ENCODE results near the gene PLEKHG4B. TPM values are rescaled to one million over a fixed set of nuclear protein-coding genes. Genes with fewer than 3 reads are reported as not detected.

The PLEKHG4B gene
- total and polyA plus RNA-seq, 2 of the 4 experiments (the other 2 are of a cell fraction), result 1.1 TPM

- H2BK20ac ChIP-seq (ENCODE audit: low read depth, low read length), result no peak overlapping the region
- DNase-seq, result no peak
- H2BK5ac ChIP-seq (ENCODE audit: low read depth, low read length, poor library complexity, severe bottlenecking), result no peak overlapping the region
- POLR2A ChIA-PET (ENCODE audit: unreplicated experiment), result no interaction called here
- H3K4me2 ChIP-seq (ENCODE audit: low read depth, low read length), result no peak overlapping the region
- 74% methylated on average over 5 of the region's 12 CpGs; no CpG with 5 or more reads in 1 of the 2 experiments for WGBS, 2 experiments (ENCODE audit: extremely low coverage in 2 of 2, insufficient read length in 1 of 2)
- no peak overlapping the region for H3K23ac ChIP-seq (ENCODE audit: low read depth, low read length)
- H4K5ac ChIP-seq (ENCODE audit: low read depth, low read length), result no peak overlapping the region
- H3K14ac ChIP-seq (replicated peaks; ENCODE audit: low read depth, low read length), result no peak overlapping the region
- no peak overlapping the region for H2BK15ac ChIP-seq (ENCODE audit: low read depth, low read length)
- no peak overlapping the region for H2AK5ac ChIP-seq (ENCODE audit: low read depth, low read length)
- no peak overlapping the region for H3K56ac ChIP-seq (ENCODE audit: extremely low read depth, insufficient read depth, low read length)
- no peak overlapping the region for H2AFZ ChIP-seq (replicated peaks; ENCODE audit: low read length, poor library complexity)
- in situ Hi-C loops (cut with MboI; ENCODE audit: low sequenced_read_pairs), result no loop called here
- H3K4ac ChIP-seq (ENCODE audit: low read depth, low read length), result no peak overlapping the region
- no peak overlapping the region for H2BK120ac ChIP-seq (ENCODE audit: low read depth, low read length)
- no peak overlapping the region for H4K91ac ChIP-seq (ENCODE audit: insufficient read depth, low read depth, low read length)
- CTCF ChIA-PET, result no interaction called here
- dilution Hi-C loops (cut with HindIII; ENCODE audit: low sequenced_read_pairs, unreplicated experiment), result no loop called here
- ATAC-seq (ENCODE audit: low read depth), result no peak
- intact Hi-C loops (cut with micrococcal nuclease), result no loop called here
- H4K20me1 ChIP-seq (ENCODE audit: insufficient read depth, low read length), result no peaks in the 10 kb centered on the region
- BruUV-seq (replicated peaks), result no TSS peak
- H3K36me3 ChIP-seq (ENCODE audit: control insufficient read depth, insufficient read depth, low read length), result no peaks in the 10 kb centered on the region
- no peaks in the 10 kb centered on the region for H3K9me3 ChIP-seq (ENCODE audit: control insufficient read depth, insufficient read depth, low read length)
- no peak overlapping the region for H3K4me3 ChIP-seq (ENCODE audit: insufficient read depth, low read depth, low read length)
- H3K27me3 ChIP-seq (ENCODE audit: control insufficient read depth, insufficient read depth, low read length), result peaks cover 51% of the 10 kb centered on the region
- H3K4me1 ChIP-seq (ENCODE audit: control insufficient read depth, insufficient read depth, low read length), result no peaks in the 10 kb centered on the region
- H4K8ac ChIP-seq (ENCODE audit: low read depth in 2 of 2, low read length in 2 of 2), result no peak overlapping the region
- H3K79me1 ChIP-seq (ENCODE audit: low read depth in 1 of 2, low read length in 2 of 2), result no peaks in the 10 kb centered on the region
- H3K18ac ChIP-seq (ENCODE audit: low read depth, low read length), result no peak overlapping the region
- no peak for TF ChIP-seq FOS (IDR thresholded peaks at IDR 0.05; ENCODE audit: low read depth, low read length)
- TF ChIP-seq MAFK (IDR thresholded peaks at IDR 0.05; ENCODE audit: low read depth, low read length), result no peak
- TF ChIP-seq MAZ (IDR thresholded peaks at IDR 0.05; ENCODE audit: borderline replicate concordance, low read depth, low read length), result no peak
- no peak for TF ChIP-seq RAD21 (IDR thresholded peaks at IDR 0.05; ENCODE audit: low read length)
- no peak for TF ChIP-seq SMC3 (IDR thresholded peaks at IDR 0.05; ENCODE audit: low read depth, low read length)
- TF ChIP-seq BHLHE40 (IDR thresholded peaks at IDR 0.05; ENCODE audit: low read depth, low read length), result no peak
- no peak for TF ChIP-seq USF2 (IDR thresholded peaks at IDR 0.05; ENCODE audit: low read depth, low read length)
- no peak for TF ChIP-seq POLR2A (IDR thresholded peaks at IDR 0.05; ENCODE audit: low read depth, low read length)
- TF ChIP-seq MXI1 (IDR thresholded peaks at IDR 0.05; ENCODE audit: borderline replicate concordance, low read depth, low read length), result no peak
- TF ChIP-seq ELK1 (IDR thresholded peaks at IDR 0.05; ENCODE audit: borderline replicate concordance, low read depth, low read length), result no peak
- TF ChIP-seq CTCF (conservative IDR thresholded peaks at IDR 0.05; ENCODE audit: low read depth, low read length), result no peak
- no peak for TF ChIP-seq CEBPB (IDR thresholded peaks at IDR 0.05; ENCODE audit: low read depth, low read length)
- no peak for TF ChIP-seq NFE2L2 (IDR thresholded peaks at IDR 0.05; ENCODE audit: low read depth, low read length)
- no peak for TF ChIP-seq CHD1 (IDR thresholded peaks at IDR 0.05; ENCODE audit: low read depth, low read length)
- TF ChIP-seq RCOR1 (IDR thresholded peaks at IDR 0.05; ENCODE audit: insufficient replicate concordance, low read length), result no peak
- no peak for TF ChIP-seq RFX5 (IDR thresholded peaks at IDR 0.05; ENCODE audit: low read depth, low read length)
- H2AK9ac ChIP-seq (replicated peaks; ENCODE audit: low read depth, low read length, poor library complexity), result no peak overlapping the region
- H3K9ac ChIP-seq (ENCODE audit: low read depth, low read length), result no peak overlapping the region
- H3K9me1 ChIP-seq (ENCODE audit: insufficient read depth, low read length), result no peaks in the 10 kb centered on the region
- no peak overlapping the region for H3K27ac ChIP-seq (ENCODE audit: insufficient read depth, low read length)
Measured at GRCh38 chr5:95241-95980, 3.4 kb downstream of the PLEKHG4B start.

All from IMR-90 (cell line).